Transverse colon (tissue), 4 donors: ENCODE results near the gene MVD.
"Not testable (repeated sequence)": the region's sequence is repeated elsewhere in the genome, so short reads cannot be mapped to it uniquely, and the experiment has no call there.

ENCODE experiments used
- POLR2A ChIP-seq: fragments of 450-650 bp; IDR thresholded peaks from one replicate; pipeline ENCODE4 v1.6.1; 2016; ENCODE audit warnings: antibody characterized with exemption, mild to moderate bottlenecking, moderate library complexity
- POLR2AphosphoS5 ChIP-seq, 3 donors: sonication (generic); formaldehyde crosslinking; IDR thresholded peaks; one replicate each; pipeline ENCODE4 v1.6.1; 2016; ENCODE audit warnings: antibody characterized with exemption in 3 of 3
- TF ChIP-seq, protein P1 (sequence below), 5 experiments: fragments of 200-600 bp in 3 of 5; fragments of 450-650 bp in 2 of 5; sonication (generic) in 3 of 5; IDR thresholded peaks; 1 replicate in 2 of 5; 2 replicates in 3 of 5; pipeline ENCODE4 v1.5.1; 2016 to 2017; ENCODE audit warnings: antibody characterized with exemption in 5 of 5, inconsistent platforms in 3 of 5, mild to moderate bottlenecking in 2 of 5, moderate library complexity in 1 of 5

DNA sequence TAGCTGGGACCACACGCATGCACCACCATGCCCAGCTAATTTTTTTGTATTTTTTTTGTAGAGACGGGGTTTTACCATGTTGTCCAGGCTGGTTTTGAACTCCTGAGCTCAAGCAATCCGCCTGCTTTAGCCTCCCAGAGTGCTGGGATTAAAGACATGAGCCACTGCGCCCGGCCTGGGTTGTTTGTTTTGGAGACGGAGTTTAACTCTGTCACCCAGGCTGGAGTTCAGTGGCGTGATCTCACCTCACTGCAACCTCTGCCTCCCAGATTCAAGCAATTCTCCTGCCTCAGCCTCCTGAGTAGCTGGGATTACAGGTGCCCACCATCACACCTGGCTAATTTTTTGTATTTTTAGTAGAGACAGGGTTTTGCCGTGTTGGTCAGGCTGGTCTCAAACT is 53.5 kb downstream of the MVD start:
- TF ChIP-seq, protein P1, sequence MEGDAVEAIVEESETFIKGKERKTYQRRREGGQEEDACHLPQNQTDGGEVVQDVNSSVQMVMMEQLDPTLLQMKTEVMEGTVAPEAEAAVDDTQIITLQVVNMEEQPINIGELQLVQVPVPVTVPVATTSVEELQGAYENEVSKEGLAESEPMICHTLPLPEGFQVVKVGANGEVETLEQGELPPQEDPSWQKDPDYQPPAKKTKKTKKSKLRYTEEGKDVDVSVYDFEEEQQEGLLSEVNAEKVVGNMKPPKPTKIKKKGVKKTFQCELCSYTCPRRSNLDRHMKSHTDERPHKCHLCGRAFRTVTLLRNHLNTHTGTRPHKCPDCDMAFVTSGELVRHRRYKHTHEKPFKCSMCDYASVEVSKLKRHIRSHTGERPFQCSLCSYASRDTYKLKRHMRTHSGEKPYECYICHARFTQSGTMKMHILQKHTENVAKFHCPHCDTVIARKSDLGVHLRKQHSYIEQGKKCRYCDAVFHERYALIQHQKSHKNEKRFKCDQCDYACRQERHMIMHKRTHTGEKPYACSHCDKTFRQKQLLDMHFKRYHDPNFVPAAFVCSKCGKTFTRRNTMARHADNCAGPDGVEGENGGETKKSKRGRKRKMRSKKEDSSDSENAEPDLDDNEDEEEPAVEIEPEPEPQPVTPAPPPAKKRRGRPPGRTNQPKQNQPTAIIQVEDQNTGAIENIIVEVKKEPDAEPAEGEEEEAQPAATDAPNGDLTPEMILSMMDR (IDR thresholded peaks at IDR 0.05), result not testable (repeated sequence)
- not testable (repeated sequence) for TF ChIP-seq POLR2A; POLR2AphosphoS5 (IDR thresholded peaks at IDR 0.05)
